Tibial nerve (tissue), 4 donors: ENCODE results near the gene SECTM1. TPM values are rescaled to one million over a fixed set of nuclear protein-coding genes. Genes with fewer than 3 reads are reported as not detected.

ENCODE experiments used
- DNase-seq, 2 donors: peaks; one replicate each; pipeline ENCODE4 v3.0.0-alpha.2; 2019; ENCODE audit warnings: low spot score in 2 of 2
- H3K27ac ChIP-seq, 4 donors: fragments of 200-600 bp; sonication (generic) in 3 of 4; one replicate each; pipeline ENCODE4 v1.5.1; 2017 to 2019; ENCODE audit warnings: mild to moderate bottlenecking in 1 of 4
- H3K27me3 ChIP-seq, 2 donors: fragments of 200-600 bp; sonication (generic) in 1 of 2; one replicate each; pipeline versions ENCODE4 v1.5.1 to v1.6.0; 2017 to 2019
- H3K36me3 ChIP-seq, 3 donors: fragments of 200-600 bp; sonication (generic); one replicate each; pipeline ENCODE4 v1.5.1; 2018 to 2019
- H3K4me1 ChIP-seq, 4 donors: fragments of 200-600 bp; sonication (generic) in 3 of 4; one replicate each; pipeline ENCODE4 v1.5.1; 2017 to 2019
- H3K4me3 ChIP-seq, 4 donors: fragments of 200-600 bp; sonication (generic) in 3 of 4; one replicate each; pipeline ENCODE4 v1.5.1; 2017 to 2019; ENCODE audit warnings: mild to moderate bottlenecking in 1 of 4, moderate library complexity in 1 of 4
- H3K9me3 ChIP-seq, 4 donors: fragments of 200-600 bp; sonication (generic) in 3 of 4; one replicate each; pipeline ENCODE4 v1.5.1; 2017 to 2019
- CTCF ChIP-seq, 5 experiments: fragments of 200-600 bp in 3 of 5; fragments of 450-650 bp in 2 of 5; sonication (generic) in 3 of 5; IDR thresholded peaks; one replicate each; pipeline ENCODE4 v1.5.1; 2016 to 2019; ENCODE audit warnings: antibody characterized with exemption in 5 of 5, mild to moderate bottlenecking in 3 of 5, moderate library complexity in 2 of 5
- EP300 ChIP-seq, 2 donors: sonication (generic); formaldehyde crosslinking; IDR thresholded peaks; one replicate each; pipeline ENCODE4 v1.6.1; 2017; ENCODE audit warnings: antibody characterized with exemption in 2 of 2, mild to moderate bottlenecking in 1 of 2
- POLR2A ChIP-seq, 2 donors: fragments of 450-650 bp; IDR thresholded peaks; one replicate each; pipeline ENCODE4 v1.6.1; 2017; ENCODE audit warnings: antibody characterized with exemption in 2 of 2, mild to moderate bottlenecking in 2 of 2, moderate library complexity in 2 of 2
- WGBS, 2 donors: methylation state at CpG; one replicate each; pipeline ENCODE4 v1.1.5; 2018; 5-methylcytosine and 5-hydroxymethylcytosine counted together
- total RNA-seq, 4 donors: library from RNA; depleted of rRNA; stranded (reverse); fragments of >200 nt; gene quantifications; one replicate each; pipeline ENCODE4 v1.1.0, GENCODE V29; 2016

The SECTM1 gene
- total RNA-seq, 4 donors from 2014 or later = 6.9 to 12.6 (median 11.3) TPM

- Histone ChIP-seq H3K27me3 (no peaks in the 10 kb centered on the region), H3K4me1 (peaks cover 0 to 43% (median 16%) of the 10 kb centered on the region in 4 donors), H3K4me3 (no peak overlapping the region), H3K27ac (peak overlapping the region in 1 of 4 donors; percentile 29), H3K36me3 (no peaks in the 10 kb centered on the region), H3K9me3 (no peaks in the 10 kb centered on the region)
- TF ChIP-seq POLR2A (IDR thresholded peaks at IDR 0.05) = no peak
- TF ChIP-seq CTCF (IDR thresholded peaks at IDR 0.05) = no peak
- no peak for DNase-seq
- WGBS, 2 donors = 86 to 92% methylated on average over 9 of the region's 9 CpGs
Observed at GRCh38 chr17:82287013-82287867, 46.3 kb downstream of the SECTM1 start.

GRCh38 chr17:82285141-82285540 lies 48.4 kb downstream of the SECTM1 start:
- peaks cover 0 to 47% (median 10%) of the 10 kb centered on the region in 4 donors for H3K4me1 ChIP-seq
- no peak for DNase-seq
- no peaks in the 10 kb centered on the region for H3K9me3 ChIP-seq
- H3K4me3 ChIP-seq = no peak overlapping the region
- WGBS, 2 donors = 31 to 37% methylated on average over 8 of the region's 8 CpGs
- H3K27me3 ChIP-seq = no peaks in the 10 kb centered on the region
- peak overlapping the region; percentile 69 to 87 (median 70) for H3K27ac ChIP-seq
- TF ChIP-seq EP300 (IDR thresholded peaks at IDR 0.05) (peak; percentile 36 to 76), POLR2A (IDR thresholded peaks at IDR 0.05) (no peak), CTCF (IDR thresholded peaks at IDR 0.05) (no peak)
- H3K36me3 ChIP-seq = no peaks in the 10 kb centered on the region

GRCh38 chr17:82283208-82283749 lies 50.3 kb downstream of the SECTM1 start:
- H3K27ac ChIP-seq = peak overlapping the region in 1 of 4 donors; percentile 87
- no peaks in the 10 kb centered on the region for H3K27me3 ChIP-seq
- no peak for TF ChIP-seq POLR2A (IDR thresholded peaks at IDR 0.05)
- no peak for TF ChIP-seq EP300 (IDR thresholded peaks at IDR 0.05)
- TF ChIP-seq CTCF (IDR thresholded peaks at IDR 0.05) = no peak
- no peak for DNase-seq
- no peak overlapping the region for H3K4me3 ChIP-seq
- peaks cover 0 to under 1% (median 0%) of the 10 kb centered on the region in 3 donors for H3K36me3 ChIP-seq
- H3K4me1 ChIP-seq = peaks cover 0 to 47% (median 10%) of the 10 kb centered on the region in 4 donors
- WGBS, 2 donors = 24 to 39% methylated on average over 13 of the region's 13 CpGs
- H3K9me3 ChIP-seq = no peaks in the 10 kb centered on the region

- Histone ChIP-seq H3K4me3 (no peak overlapping the region), H3K9me3 (no peaks in the 10 kb centered on the region), H3K27me3 (no peaks in the 10 kb centered on the region), H3K36me3 (peaks cover 0 to 8% (median 0%) of the 10 kb centered on the region in 3 donors), H3K4me1 (peaks cover 0 to 47% (median 10%) of the 10 kb centered on the region in 4 donors), H3K27ac (peak overlapping the region in 1 of 4 donors; percentile 87)
- DNase-seq = no peak
- WGBS, 2 donors = 84 to 85% methylated on average over 19 to 23 of the region's 25 CpGs
- TF ChIP-seq CTCF (IDR thresholded peaks at IDR 0.05) = no peak
- TF ChIP-seq POLR2A (IDR thresholded peaks at IDR 0.05) = no peak
- TF ChIP-seq EP300 (IDR thresholded peaks at IDR 0.05) = no peak
Observed at GRCh38 chr17:82282239-82283207, 51.0 kb downstream of the SECTM1 start.
